IMR-90 (cell line): Measurements from ENCODE around the gene TENM3. TPM values are rescaled to one million over a fixed set of nuclear protein-coding genes. Genes with fewer than 3 reads are reported as not detected.

Experiments
- ATAC-seq: fragments of 200-7000 bp; cut with Tn5 transposase; 2 replicates; pipeline ENCODE4 v1.9.1; 2020; ENCODE audit warnings: low read depth, mild to moderate bottlenecking, moderate library complexity
- BruUV-seq: library from RNA; stranded (reverse); fragments of 400-500 nt; replicated peaks from 2 replicates; lab custom pipeline; 2021; lab: Mats Ljungman, UMichigan
- CTCF ChIA-PET: fragments of 300-600 bp; formaldehyde crosslinking; extraction: SDS; loops from one replicate; lab custom pipeline; 2021; ENCODE audit warnings: antibody characterized with exemption; lab: Yijun Ruan, JAX
- POLR2A ChIA-PET: fragments of 300-600 bp; sonication (Branson Sonifier 250); formaldehyde crosslinking; loops from one replicate; lab custom pipeline; 2022; ENCODE audit warnings: antibody characterized with exemption; ENCODE audit not compliant: unreplicated experiment; lab: Charles Lee
- DNase-seq: peaks from one replicate; pipeline ENCODE4 v3.0.0; 2013
- H2AFZ ChIP-seq: replicated peaks from 2 replicates; pipeline ENCODE3; 2013; ENCODE audit warnings: low read length, mild to moderate bottlenecking; ENCODE audit not compliant: poor library complexity
- H2AK5ac ChIP-seq: 2 replicates; pipeline ENCODE4 v1.6.1; 2013; ENCODE audit warnings: low read depth, low read length, inconsistent platforms
- H2AK9ac ChIP-seq: replicated peaks from 2 replicates; pipeline ENCODE3; 2013; ENCODE audit warnings: mild to moderate bottlenecking, low read depth, low read length, moderate library complexity; ENCODE audit not compliant: poor library complexity
- H2BK120ac ChIP-seq: 2 replicates; pipeline ENCODE4 v1.6.1; 2013; ENCODE audit warnings: low read depth, low read length, inconsistent platforms
- H2BK15ac ChIP-seq: 3 replicates; pipeline ENCODE4 v1.6.1; 2013; ENCODE audit warnings: low read depth, low read length, inconsistent platforms
- H2BK20ac ChIP-seq: 2 replicates; pipeline ENCODE4 v1.6.1; 2013; ENCODE audit warnings: low read depth, mild to moderate bottlenecking, inconsistent platforms, low read length, moderate library complexity
- H2BK5ac ChIP-seq: 2 replicates; pipeline ENCODE4 v1.6.1; 2013; ENCODE audit warnings: mild to moderate bottlenecking, low read depth, low read length, inconsistent platforms; ENCODE audit not compliant: poor library complexity, severe bottlenecking
- H3K14ac ChIP-seq: replicated peaks from 2 replicates; pipeline ENCODE4 v1.6.1; 2013; ENCODE audit warnings: low read depth, low read length, inconsistent platforms
- H3K18ac ChIP-seq: 2 replicates; pipeline ENCODE4 v1.6.1; 2013; ENCODE audit warnings: low read depth, low read length, control low read depth
- H3K23ac ChIP-seq: 2 replicates; pipeline ENCODE4 v1.6.1; 2013; ENCODE audit warnings: low read depth, low read length, inconsistent platforms
- H3K27ac ChIP-seq: 2 replicates; pipeline ENCODE4 v1.5.1; 2013; ENCODE audit warnings: mild to moderate bottlenecking, control low read depth, low read length; ENCODE audit not compliant: insufficient read depth
- H3K27me3 ChIP-seq: 2 replicates; pipeline ENCODE4 v1.6.1; 2013; ENCODE audit warnings: low read length; ENCODE audit not compliant: control insufficient read depth, insufficient read depth
- H3K36me3 ChIP-seq: 2 replicates; pipeline ENCODE4 v1.6.1; 2013; ENCODE audit warnings: low read length, mixed read lengths; ENCODE audit not compliant: control insufficient read depth, insufficient read depth
- H3K4ac ChIP-seq: 2 replicates; pipeline ENCODE4 v1.6.1; 2013; ENCODE audit warnings: low read depth, low read length, inconsistent platforms
- H3K4me1 ChIP-seq: 2 replicates; pipeline ENCODE4 v1.6.1; 2013; ENCODE audit warnings: low read length, mixed read lengths; ENCODE audit not compliant: control insufficient read depth, insufficient read depth
- H3K4me2 ChIP-seq: 2 replicates; pipeline ENCODE4 v1.6.1; 2013; ENCODE audit warnings: low read depth, mild to moderate bottlenecking, control low read depth, low read length, moderate library complexity
- H3K4me3 ChIP-seq: 2 replicates; pipeline ENCODE4 v1.5.1; 2013; ENCODE audit warnings: low read depth, mild to moderate bottlenecking, control low read depth, low read length, moderate library complexity; ENCODE audit not compliant: insufficient read depth
- H3K56ac ChIP-seq: 2 replicates; pipeline ENCODE4 v1.6.1; 2013; ENCODE audit warnings: low read length, inconsistent platforms; ENCODE audit not compliant: insufficient read depth; ENCODE audit errors: extremely low read depth
- H3K79me1 ChIP-seq, 2 experiments: 2 replicates each; pipeline ENCODE4 v1.6.1; 2013; ENCODE audit warnings: low read length in 2 of 2, inconsistent platforms in 1 of 2, low read depth in 1 of 2
- H3K9ac ChIP-seq: 2 replicates; pipeline ENCODE4 v1.6.1; 2013; ENCODE audit warnings: low read depth, low read length, control low read depth
- H3K9me1 ChIP-seq: 2 replicates; pipeline ENCODE4 v1.6.1; 2013; ENCODE audit warnings: low read length, inconsistent platforms; ENCODE audit not compliant: insufficient read depth
- H3K9me3 ChIP-seq: 2 replicates; pipeline ENCODE4 v1.6.1; 2013; ENCODE audit warnings: low read length; ENCODE audit not compliant: control insufficient read depth, insufficient read depth
- H4K20me1 ChIP-seq: 2 replicates; pipeline ENCODE4 v1.6.1; 2013; ENCODE audit warnings: low read length, inconsistent platforms; ENCODE audit not compliant: insufficient read depth
- H4K5ac ChIP-seq: 2 replicates; pipeline ENCODE4 v1.6.1; 2013; ENCODE audit warnings: mild to moderate bottlenecking, low read depth, low read length, control low read depth
- H4K8ac ChIP-seq, 2 experiments: 2 replicates each; pipeline ENCODE4 v1.6.1; 2013; ENCODE audit warnings: low read depth in 2 of 2, low read length in 2 of 2, control low read depth in 1 of 2, inconsistent platforms in 1 of 2
- H4K91ac ChIP-seq: 2 replicates; pipeline ENCODE4 v1.6.1; 2013; ENCODE audit warnings: low read depth, low read length, inconsistent platforms; ENCODE audit not compliant: insufficient read depth
- CEBPB ChIP-seq: IDR thresholded peaks from 2 replicates; pipeline ENCODE4 v1.6.1; 2012; ENCODE audit warnings: low read depth, low read length, improper control_type of control experiment
- SMC3 ChIP-seq: fragments of 150-350 bp; IDR thresholded peaks from 2 replicates; pipeline ENCODE4 v1.6.1; 2016; ENCODE audit warnings: low read depth, mild to moderate bottlenecking, antibody characterized with exemption, low read length, moderate library complexity
- WGBS, 2 experiments: methylation state at CpG; one replicate each; pipeline versions ENCODE4 v1.1.5 to v1.1.7; 2013; ENCODE audit warnings: missing lambda C conversion rate in 2 of 2; ENCODE audit not compliant: insufficient read length in 1 of 2; ENCODE audit errors: extremely low coverage in 2 of 2; 5-methylcytosine and 5-hydroxymethylcytosine counted together
- dilution Hi-C: fragments of 300-500 bp; cut with HindIII; formaldehyde crosslinking; loops from one replicate; pipeline ENCODE4 v1.14.3; 2018; ENCODE audit warnings: low sequenced_read_pairs; ENCODE audit not compliant: unreplicated experiment
- in situ Hi-C: fragments of 300-500 bp; cut with MboI; formaldehyde crosslinking; loops from 3 replicates; pipeline ENCODE4 v1.14.3; 2019; ENCODE audit warnings: low sequenced_read_pairs, inconsistent platforms, mixed read lengths
- intact Hi-C: fragments of 100-400 bp; cut with micrococcal nuclease; formaldehyde crosslinking; loops from 2 replicates; pipeline ENCODE4 v1.10.0; 2022
- polyA plus RNA-seq, 3 experiments: library from polyadenylated mRNA; depleted of rRNA; stranded (reverse); fragments of >200 nt; gene quantifications; 2 replicates each; pipeline ENCODE4 v1.2.3, GENCODE V29; 2012; ENCODE audit warnings: low replicate concordance in 1 of 3
- total RNA-seq: library from RNA; depleted of rRNA; stranded (reverse); fragments of >200 nt; gene quantifications from 2 replicates; pipeline ENCODE4 v1.2.3, GENCODE V29; 2012

Gene TENM3
- total and polyA plus RNA-seq, 2 of the 4 experiments (the other 2 are of a cell fraction) = 29.9 to 173 TPM

DNA sequence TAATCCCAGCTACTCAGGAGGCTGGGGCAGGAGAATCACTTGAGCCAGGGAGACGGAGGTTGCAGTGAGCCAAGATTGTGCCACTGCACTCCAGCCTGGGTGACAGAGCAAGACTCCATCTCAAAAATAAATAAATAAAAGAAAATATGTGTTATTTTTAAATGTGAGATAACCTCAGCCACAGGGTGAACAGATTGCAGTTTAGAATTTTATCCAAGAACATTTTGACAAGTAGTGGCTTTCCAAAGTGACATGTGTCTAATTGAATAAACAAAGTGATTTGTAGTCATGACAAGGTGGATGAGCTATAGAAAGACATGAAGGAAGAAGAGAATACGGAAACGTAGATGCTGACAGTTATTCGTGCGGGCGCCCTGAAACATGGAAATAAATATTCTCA lies 497.9 kb downstream of the TENM3 start:
- dilution Hi-C loops = no loop called here
- H2BK20ac ChIP-seq = no peak overlapping the region
- H3K9me1 ChIP-seq = peaks cover 2% of the 10 kb centered on the region; the same call in 1 of the 2 replicates
- H4K20me1 ChIP-seq = no peaks in the 10 kb centered on the region
- in situ Hi-C loops = no loop called here
- no peaks in the 10 kb centered on the region for H3K36me3 ChIP-seq
- H2AFZ ChIP-seq = no peak overlapping the region
- H4K8ac ChIP-seq = no peak overlapping the region
- H3K56ac ChIP-seq = no peak overlapping the region
- no peak for TF ChIP-seq CEBPB
- no peak for TF ChIP-seq SMC3
- H3K14ac ChIP-seq = no peak overlapping the region
- ChIA-PET POLR2A (no interaction called here), CTCF (no interaction called here)
- H3K79me1 ChIP-seq = no peaks in the 10 kb centered on the region
- intact Hi-C loops = no loop called here
- no peak overlapping the region for H4K91ac ChIP-seq
- no peak overlapping the region for H3K27ac ChIP-seq
- 0 out of 2 replicates have a peak, but pooled peaks cover 2% of the 10 kb centered on the region for H3K4me1 ChIP-seq
- H3K9ac ChIP-seq = no peak overlapping the region
- no peak overlapping the region for H3K4ac ChIP-seq
- H3K18ac ChIP-seq = no peak overlapping the region
- no peak overlapping the region for H4K5ac ChIP-seq
- no peak overlapping the region for H2BK120ac ChIP-seq
- no peak overlapping the region for H2AK9ac ChIP-seq
- H2AK5ac ChIP-seq = no peak overlapping the region
- no peaks in the 10 kb centered on the region for H3K27me3 ChIP-seq
- H3K23ac ChIP-seq = no peak overlapping the region
- H3K4me2 ChIP-seq = no peak overlapping the region
- no peak overlapping the region for H2BK5ac ChIP-seq
- DNase-seq = no peak
- no peak for ATAC-seq
- WGBS, 2 experiments = no CpG with 5 or more reads among the region's 6 CpGs
- no peak overlapping the region for H2BK15ac ChIP-seq
- no TSS peak for BruUV-seq
- H3K9me3 ChIP-seq = peaks cover 2% of the 10 kb centered on the region; the same call in 1 of the 2 replicates
- no peak overlapping the region for H3K4me3 ChIP-seq
